HCT116 (cell line): ENCODE measurements around the gene STRN3. TPM values are rescaled to one million over a fixed set of nuclear protein-coding genes. Genes with fewer than 3 reads are reported as not detected.
"Not testable (repeated sequence)": the region's sequence is repeated elsewhere in the genome, so short reads cannot be mapped to it uniquely, and the experiment has no call there.

Experiments
- ATAC-seq: fragments of 200-7000 bp; cut with Tn5 transposase; 2 replicates; pipeline ENCODE4 v1.9.1; 2020; ENCODE audit warnings: mild to moderate bottlenecking, moderate library complexity
- BruUV-seq: library from RNA; stranded (reverse); fragments of 400-500 nt; replicated peaks from 2 replicates; lab custom pipeline; 2021; lab: Mats Ljungman, UMichigan
- CTCF ChIA-PET: fragments of 300-600 bp; sonication (Branson Sonifier 250); formaldehyde crosslinking; loops from one replicate; lab custom pipeline; 2021; ENCODE audit warnings: antibody characterized with exemption; lab: Charles Lee
- POLR2A ChIA-PET: fragments of 300-600, 350-600 bp; sonication (Branson Sonifier 250); formaldehyde crosslinking; loops from one replicate; lab custom pipeline; 2021; ENCODE audit warnings: antibody characterized with exemption; lab: Charles Lee
- RAD21 ChIA-PET, 2 experiments: fragments of 300-600 bp; sonication (Branson Sonifier 250); formaldehyde crosslinking; loops; one replicate each; lab custom pipeline; 2023; ENCODE audit warnings: low total read pairs in 2 of 2; ENCODE audit not compliant: uncharacterized antibody in 2 of 2, unreplicated experiment in 2 of 2, low non-redundant PET in 1 of 2; lab: Charles Lee
- DNase-seq: peaks from one replicate; pipeline ENCODE4 v3.0.0-alpha.2; 2010; ENCODE audit warnings: low read depth, low spot score
- H2AFZ ChIP-seq: fragments of 200-600 bp; shearing (Covaris generic), sonication (generic); 2 replicates; pipeline ENCODE4 v1.6.1; 2017; ENCODE audit warnings: low read depth, mixed run types, mixed read lengths, antibody characterized with exemption, low read length; ENCODE audit not compliant: poor library complexity, severe bottlenecking
- H3K27ac ChIP-seq: 2 replicates; pipeline ENCODE4 v1.5.1; 2012; ENCODE audit warnings: low read depth, low read length
- H3K27me3 ChIP-seq: fragments of 200-600 bp; sonication (generic); 2 replicates; pipeline ENCODE4 v1.6.1; 2016; ENCODE audit warnings: mixed run types, low read length, mixed read lengths; ENCODE audit not compliant: insufficient read depth
- H3K36me3 ChIP-seq, 2 experiments: fragments of 200-500 bp in 1 of 2; fragments of 200-600 bp in 1 of 2; sonication (Bioruptor generic) in 1 of 2; sonication (generic) in 1 of 2; 2 replicates each; pipeline versions ENCODE4 v1.5.1 to v1.6.1; 2014 to 2016; ENCODE audit warnings: low read length in 2 of 2, inconsistent platforms in 1 of 2, mixed read lengths in 1 of 2, mixed run types in 1 of 2; ENCODE audit not compliant: insufficient read depth in 2 of 2, control insufficient read depth in 1 of 2
- H3K4me1 ChIP-seq, 2 experiments: fragments of 200-600 bp in 1 of 2; sonication (generic) in 1 of 2; 2 replicates each; pipeline versions ENCODE4 v1.5.1 to v1.6.1; 2012 to 2017; ENCODE audit warnings: low read length in 2 of 2, inconsistent platforms in 1 of 2, mild to moderate bottlenecking in 1 of 2, mixed read lengths in 1 of 2, mixed run types in 1 of 2, moderate library complexity in 1 of 2; ENCODE audit not compliant: insufficient read depth in 2 of 2, control insufficient read depth in 1 of 2
- H3K4me2 ChIP-seq: fragments of 200-600 bp; sonication (generic); 2 replicates; pipeline ENCODE4 v1.6.1; 2017; ENCODE audit warnings: mixed run types, low read length, mixed read lengths
- H3K4me3 ChIP-seq, 2 experiments: fragments of 200-600 bp in 1 of 2; sonication (generic) in 1 of 2; replicated peaks in 1 of 2; 2 replicates each; pipeline ENCODE4 v1.5.1; 2011 to 2016; ENCODE audit warnings: low read length in 2 of 2, control low read depth in 1 of 2, low read depth in 1 of 2, mild to moderate bottlenecking in 1 of 2, mixed read lengths in 1 of 2, mixed run types in 1 of 2
- H3K79me2 ChIP-seq: fragments of 200-600 bp; sonication (generic); 2 replicates; pipeline ENCODE4 v1.6.1; 2017; ENCODE audit warnings: mild to moderate bottlenecking, mixed run types, low read length, moderate library complexity, mixed read lengths; ENCODE audit not compliant: insufficient read depth
- H3K9ac ChIP-seq: fragments of 200-600 bp; sonication (generic); 2 replicates; pipeline ENCODE4 v1.6.1; 2016; ENCODE audit warnings: low read length, mixed read lengths
- H3K9me2 ChIP-seq: fragments of 200-600 bp; sonication (generic), shearing (Covaris generic); 2 replicates; pipeline ENCODE4 v1.6.1; 2017; ENCODE audit warnings: mixed run types, mild to moderate bottlenecking, moderate library complexity; ENCODE audit not compliant: insufficient read depth
- H3K9me3 ChIP-seq, 2 experiments: fragments of 200-500 bp in 1 of 2; fragments of 200-600 bp in 1 of 2; sonication (Bioruptor generic) in 1 of 2; sonication (generic) in 1 of 2; 2 replicates each; pipeline ENCODE4 v1.6.1; 2014 to 2017; ENCODE audit warnings: low read length in 2 of 2, mixed read lengths in 2 of 2, inconsistent platforms in 1 of 2, low read depth in 1 of 2, mild to moderate bottlenecking in 1 of 2, mixed run types in 1 of 2, moderate library complexity in 1 of 2; ENCODE audit not compliant: control insufficient read depth in 1 of 2, insufficient read depth in 1 of 2
- H4K20me1 ChIP-seq: fragments of 200-600 bp; sonication (generic), shearing (Covaris generic); 2 replicates; pipeline ENCODE4 v1.6.1; 2017; ENCODE audit warnings: mixed run types, mild to moderate bottlenecking, moderate library complexity; ENCODE audit not compliant: insufficient read depth
- ATF3 ChIP-seq: IDR thresholded peaks from 2 replicates; pipeline ENCODE4 v1.6.1; 2012
- ELF1 ChIP-seq: IDR thresholded peaks from 2 replicates; pipeline ENCODE4 v1.6.1; 2012; ENCODE audit warnings: low read depth, borderline replicate concordance
- EZH2 ChIP-seq: fragments of 200-600 bp; sonication (generic); IDR thresholded peaks from 2 replicates; pipeline ENCODE4 v1.6.1; 2017; ENCODE audit warnings: antibody characterized with exemption, mixed run types
- POLR2AphosphoS5 ChIP-seq: IDR thresholded peaks from 2 replicates; pipeline ENCODE4 v1.6.1; 2011; ENCODE audit warnings: mild to moderate bottlenecking, low read depth, low read length, moderate library complexity
- RAD21 ChIP-seq: IDR thresholded peaks from 2 replicates; pipeline ENCODE4 v1.6.1; 2012; ENCODE audit warnings: low read depth, mild to moderate bottlenecking
- REST ChIP-seq: IDR thresholded peaks from 2 replicates; pipeline ENCODE4 v1.6.1; 2012; ENCODE audit warnings: low read depth
- intact Hi-C: fragments of 100-400 bp; cut with micrococcal nuclease; formaldehyde crosslinking; loops from 2 replicates; pipeline ENCODE4 v1.10.0; 2022
- total RNA-seq: library from RNA; stranded (reverse); gene quantifications from one replicate; pipeline ENCODE4 v1.2.1, GENCODE V29; 2021; ENCODE audit not compliant: unreplicated experiment
- TF ChIP-seq, protein P1 (sequence below), 3 experiments: fragments of 200-600 bp in 1 of 3; sonication (generic) in 1 of 3; IDR thresholded peaks in 2 of 3; conservative IDR thresholded peaks in 1 of 3; 2 replicates each; pipeline ENCODE4 v1.5.1; 2012 to 2017; ENCODE audit warnings: low read depth in 2 of 3, low read length in 2 of 3, antibody characterized with exemption in 1 of 3, borderline replicate concordance in 1 of 3, control low read depth in 1 of 3, mild to moderate bottlenecking in 1 of 3, mixed read lengths in 1 of 3, mixed run types in 1 of 3, moderate library complexity in 1 of 3; ENCODE audit not compliant: insufficient read depth in 1 of 3

STRN3 gene
- total RNA-seq, 1 experiment from 2014 or later = 43.4 TPM

DNA sequence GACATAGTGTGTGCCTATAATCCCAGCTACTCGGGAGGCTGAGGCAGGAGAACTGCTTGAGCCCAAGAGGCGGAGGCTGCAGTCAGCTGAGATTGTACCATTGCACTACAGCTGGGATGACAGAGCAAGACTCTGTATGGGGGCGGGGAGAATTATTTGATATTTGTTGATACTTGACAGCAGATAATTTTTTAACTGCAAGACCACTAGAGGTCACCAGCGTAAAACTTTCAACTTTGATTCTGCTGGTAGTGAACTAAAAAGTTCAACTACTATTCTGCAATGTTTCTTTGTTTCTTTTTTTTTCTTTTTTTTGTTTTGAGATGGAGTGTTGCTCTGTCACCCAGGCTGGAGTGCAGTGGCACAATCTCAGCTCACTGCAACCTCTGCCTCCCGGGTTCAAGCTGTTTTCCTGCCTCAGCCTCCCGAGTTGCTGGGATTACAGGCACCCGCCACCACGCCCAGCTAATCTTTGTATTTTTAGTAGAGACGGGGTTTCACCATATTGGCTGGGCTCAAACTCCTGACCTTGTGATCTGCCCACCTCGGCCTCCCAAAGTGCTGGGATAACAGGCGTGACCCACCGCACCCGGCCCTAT, 46.0 kb downstream of the STRN3 start:
- Histone ChIP-seq H3K4me2 (0 out of 2 replicates have a peak overlapping the region, but pooled peaks have one; percentile 12), H4K20me1 (peaks cover 15% of the 10 kb centered on the region; the same call in 1 of the 2 replicates), H3K4me1 (peaks cover 17 to 31% of the 10 kb centered on the region in 2 experiments), H3K27ac (peak overlapping the region; percentile 44), H3K79me2 (peaks cover 98% of the 10 kb centered on the region)
- peak; percentile 80 for ATAC-seq
- H3K9me2 ChIP-seq, H3K27me3 ChIP-seq, H3K9ac ChIP-seq, H2AFZ ChIP-seq, RAD21 ChIA-PET, H3K4me3 ChIP-seq, H3K9me3 ChIP-seq, BruUV-seq, H3K36me3 ChIP-seq: not testable (repeated sequence)
- ChIA-PET POLR2A (interaction anchor here (1.0 kb wide), 1 partner anchor 46 kb away, joined by 3 read pairs; the partner anchor contains the start of gene STRN3), CTCF (interaction anchor here (1.4 to 1.7 kb wide), 3 partner anchors 102 to 148 kb away, joined by 3 to 7 read pairs (median 3); no protein-coding TSS in a partner anchor)
- intact Hi-C loops = loop anchor here (1.0 kb wide), 2 partner anchors 102 to 376 kb away; no protein-coding TSS in a partner anchor
- TF ChIP-seq RAD21 = peak; percentile 78
- TF ChIP-seq, protein P1, sequence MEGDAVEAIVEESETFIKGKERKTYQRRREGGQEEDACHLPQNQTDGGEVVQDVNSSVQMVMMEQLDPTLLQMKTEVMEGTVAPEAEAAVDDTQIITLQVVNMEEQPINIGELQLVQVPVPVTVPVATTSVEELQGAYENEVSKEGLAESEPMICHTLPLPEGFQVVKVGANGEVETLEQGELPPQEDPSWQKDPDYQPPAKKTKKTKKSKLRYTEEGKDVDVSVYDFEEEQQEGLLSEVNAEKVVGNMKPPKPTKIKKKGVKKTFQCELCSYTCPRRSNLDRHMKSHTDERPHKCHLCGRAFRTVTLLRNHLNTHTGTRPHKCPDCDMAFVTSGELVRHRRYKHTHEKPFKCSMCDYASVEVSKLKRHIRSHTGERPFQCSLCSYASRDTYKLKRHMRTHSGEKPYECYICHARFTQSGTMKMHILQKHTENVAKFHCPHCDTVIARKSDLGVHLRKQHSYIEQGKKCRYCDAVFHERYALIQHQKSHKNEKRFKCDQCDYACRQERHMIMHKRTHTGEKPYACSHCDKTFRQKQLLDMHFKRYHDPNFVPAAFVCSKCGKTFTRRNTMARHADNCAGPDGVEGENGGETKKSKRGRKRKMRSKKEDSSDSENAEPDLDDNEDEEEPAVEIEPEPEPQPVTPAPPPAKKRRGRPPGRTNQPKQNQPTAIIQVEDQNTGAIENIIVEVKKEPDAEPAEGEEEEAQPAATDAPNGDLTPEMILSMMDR (IDR thresholded peaks at IDR 0.05 in 2 of 3, conservative IDR thresholded peaks at IDR 0.05 in 1 of 3; ENCODE audit: borderline replicate concordance in 1 of 3, insufficient read depth in 1 of 3, low read depth in 2 of 3, low read length in 2 of 3) = peak; percentile 53 to 63 (median 60); a peak in 5 of 6 replicates
- peak; percentile 48 for DNase-seq

GRCh38 chr14:30977752-30978151, 48.4 kb downstream of the STRN3 start:
- POLR2A ChIA-PET = interaction anchor here (1.1 to 1.2 kb wide), 2 partner anchors 11 to 94 kb away, joined by 3 to 4 read pairs; no protein-coding TSS in a partner anchor
- BruUV-seq = no TSS peak

More at GRCh38 chr14:30977752-30978151, 48.4 kb downstream of the STRN3 start:
- intact Hi-C loops = no loop called here
- Histone ChIP-seq H3K4me1 (peaks cover 25 to 54% of the 10 kb centered on the region in 2 experiments), H3K79me2 (peaks cover 98% of the 10 kb centered on the region)
- no peak for TF ChIP-seq ELF1
- TF ChIP-seq POLR2AphosphoS5 = no peak
- TF ChIP-seq ATF3 = no peak
- no peak for TF ChIP-seq EZH2
- TF ChIP-seq REST = no peak
- TF ChIP-seq, all 23 proteins: peak for 0
- ATAC-seq (no peak), DNase-seq (no peak)
- no peak overlapping the region for H3K4me3 ChIP-seq
- no peak overlapping the region for H3K4me2 ChIP-seq
- no peaks in the 10 kb centered on the region for H3K9me3 ChIP-seq
- H3K27me3 ChIP-seq = no peaks in the 10 kb centered on the region
- H3K36me3 ChIP-seq = no peaks in the 10 kb centered on the region; a peak in 1 of 4 replicates
- ChIA-PET CTCF (no interaction called here), RAD21 (no interaction called here)
- H4K20me1 ChIP-seq = peaks cover 15% of the 10 kb centered on the region; the same call in 1 of the 2 replicates
- no peak overlapping the region for H2AFZ ChIP-seq
- no peaks in the 10 kb centered on the region for H3K9me2 ChIP-seq
- H3K27ac ChIP-seq = no peak overlapping the region
- H3K9ac ChIP-seq = no peak overlapping the region
